ENCODE results near the gene SDCCAG8.

DNA sequence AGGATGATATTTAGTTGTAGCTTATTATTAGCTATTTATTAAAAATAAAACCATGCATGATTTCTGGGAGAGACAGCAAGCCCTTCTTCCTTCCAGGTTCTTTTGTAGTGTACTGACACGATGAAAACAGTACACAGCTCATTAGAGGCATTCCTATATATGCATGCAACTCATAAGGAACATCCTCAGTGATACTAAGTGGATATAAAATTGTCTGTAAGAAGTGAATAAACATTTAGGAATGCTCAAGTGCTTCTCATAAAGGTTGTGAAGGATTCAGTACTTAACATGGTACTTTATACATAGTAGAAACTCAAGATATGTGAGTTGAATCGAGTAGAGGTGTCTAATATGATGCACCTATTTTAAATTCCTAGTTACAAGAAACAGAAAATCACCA lies 287.7 kb downstream of the SDCCAG8 start:
- TF ChIP-seq, protein P1, sequence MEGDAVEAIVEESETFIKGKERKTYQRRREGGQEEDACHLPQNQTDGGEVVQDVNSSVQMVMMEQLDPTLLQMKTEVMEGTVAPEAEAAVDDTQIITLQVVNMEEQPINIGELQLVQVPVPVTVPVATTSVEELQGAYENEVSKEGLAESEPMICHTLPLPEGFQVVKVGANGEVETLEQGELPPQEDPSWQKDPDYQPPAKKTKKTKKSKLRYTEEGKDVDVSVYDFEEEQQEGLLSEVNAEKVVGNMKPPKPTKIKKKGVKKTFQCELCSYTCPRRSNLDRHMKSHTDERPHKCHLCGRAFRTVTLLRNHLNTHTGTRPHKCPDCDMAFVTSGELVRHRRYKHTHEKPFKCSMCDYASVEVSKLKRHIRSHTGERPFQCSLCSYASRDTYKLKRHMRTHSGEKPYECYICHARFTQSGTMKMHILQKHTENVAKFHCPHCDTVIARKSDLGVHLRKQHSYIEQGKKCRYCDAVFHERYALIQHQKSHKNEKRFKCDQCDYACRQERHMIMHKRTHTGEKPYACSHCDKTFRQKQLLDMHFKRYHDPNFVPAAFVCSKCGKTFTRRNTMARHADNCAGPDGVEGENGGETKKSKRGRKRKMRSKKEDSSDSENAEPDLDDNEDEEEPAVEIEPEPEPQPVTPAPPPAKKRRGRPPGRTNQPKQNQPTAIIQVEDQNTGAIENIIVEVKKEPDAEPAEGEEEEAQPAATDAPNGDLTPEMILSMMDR (IDR thresholded peaks at IDR 0.05) = no peak
- TF ChIP-seq EP300 (IDR thresholded peaks at IDR 0.05) = no peak

Data from gastroesophageal sphincter (tissue), 3 donors.